ENCODE measurements around the gene HNRNPH1. TPM values are rescaled to one million over a fixed set of nuclear protein-coding genes. Genes with fewer than 3 reads are reported as not detected.

Gene HNRNPH1
- total RNA-seq, 1 donor from 2014 or later, result 430 TPM

- Histone ChIP-seq H3K27ac (ENCODE audit: low read depth, low read length) (peak overlapping the region; percentile 44), H3K36me3 (ENCODE audit: control insufficient read depth in 3 of 3, insufficient read depth in 3 of 3, low read length in 3 of 3) (peaks cover 50 to 67% (median 56%) of the 10 kb centered on the region in 3 donors), H3K4me3 (ENCODE audit: low read length in 3 of 3) (no peak overlapping the region), H3K4me1 (ENCODE audit: control insufficient read depth in 3 of 3, insufficient read depth in 3 of 3, low read length in 3 of 3) (peaks cover 37 to 45% (median 41%) of the 10 kb centered on the region in 3 donors), H3K9me3 (ENCODE audit: control insufficient read depth in 3 of 3, low read length in 3 of 3) (no peaks in the 10 kb centered on the region), H3K27me3 (ENCODE audit: control insufficient read depth in 3 of 3, insufficient read depth in 3 of 3, low read length in 3 of 3) (no peaks in the 10 kb centered on the region), H3K9ac (ENCODE audit: low read depth in 1 of 3, low read length in 3 of 3) (no peak overlapping the region)
Observed at GRCh38 chr5:179605026-179605833, 18.2 kb downstream of the HNRNPH1 start.

- Histone ChIP-seq H3K9ac (ENCODE audit: low read depth in 1 of 3, low read length in 3 of 3) (no peak overlapping the region), H3K4me3 (ENCODE audit: low read length in 3 of 3) (no peak overlapping the region), H3K36me3 (ENCODE audit: control insufficient read depth in 3 of 3, insufficient read depth in 3 of 3, low read length in 3 of 3) (peaks cover 58 to 73% (median 61%) of the 10 kb centered on the region in 3 donors), H3K27ac (ENCODE audit: low read depth, low read length) (no peak overlapping the region), H3K4me1 (ENCODE audit: control insufficient read depth in 3 of 3, insufficient read depth in 3 of 3, low read length in 3 of 3) (peaks cover 28 to 32% (median 29%) of the 10 kb centered on the region in 3 donors), H3K27me3 (ENCODE audit: control insufficient read depth in 3 of 3, insufficient read depth in 3 of 3, low read length in 3 of 3) (no peaks in the 10 kb centered on the region), H3K9me3 (ENCODE audit: control insufficient read depth in 3 of 3, low read length in 3 of 3) (no peaks in the 10 kb centered on the region)
Observed at GRCh38 chr5:179603308-179603707, 20.2 kb downstream of the HNRNPH1 start.

DNA sequence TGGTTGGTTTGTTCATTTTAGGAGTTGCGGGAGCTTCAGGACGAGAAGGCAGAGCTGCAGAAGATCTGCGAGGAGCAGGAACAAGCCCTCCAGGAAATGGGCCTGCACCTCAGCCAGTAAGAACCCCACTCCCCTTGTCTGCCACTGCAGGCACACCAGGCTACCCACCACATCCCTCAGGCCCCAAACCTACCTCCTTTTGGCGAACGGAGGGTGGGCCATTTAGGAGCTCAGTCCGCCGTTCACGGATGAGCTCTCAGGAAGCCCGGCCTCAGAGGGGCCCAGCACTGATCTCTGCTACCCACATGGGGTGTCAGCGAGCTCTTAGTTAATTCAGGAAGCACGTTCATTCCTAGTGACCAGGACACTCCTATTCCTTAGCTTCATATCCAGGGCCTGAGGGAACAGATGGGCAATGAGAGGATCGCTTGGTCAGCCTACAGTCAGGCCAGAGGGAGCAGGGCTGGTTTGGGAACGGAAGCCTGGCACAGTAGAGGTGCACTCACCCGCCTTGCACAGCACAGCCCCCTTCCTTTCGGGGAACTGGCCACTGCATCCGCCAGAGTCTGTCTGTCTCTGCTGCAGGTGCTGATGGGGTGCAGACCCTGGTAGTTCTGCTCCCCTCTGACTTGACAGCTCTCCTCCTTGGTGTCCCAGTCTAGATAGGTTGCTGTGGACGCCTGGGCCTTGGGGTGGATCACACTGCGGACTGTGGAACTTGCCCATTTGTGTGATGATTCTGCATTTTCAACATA, 21.4 kb downstream of the HNRNPH1 start:
- Histone ChIP-seq H3K4me1 (ENCODE audit: control insufficient read depth in 3 of 3, insufficient read depth in 3 of 3, low read length in 3 of 3) (peaks cover 16 to 19% (median 17%) of the 10 kb centered on the region in 3 donors), H3K27ac (ENCODE audit: low read depth, low read length) (no peak overlapping the region), H3K27me3 (ENCODE audit: control insufficient read depth in 3 of 3, insufficient read depth in 3 of 3, low read length in 3 of 3) (no peaks in the 10 kb centered on the region), H3K4me3 (ENCODE audit: low read length in 3 of 3) (no peak overlapping the region), H3K9ac (ENCODE audit: low read depth in 1 of 3, low read length in 3 of 3) (no peak overlapping the region), H3K36me3 (ENCODE audit: control insufficient read depth in 3 of 3, insufficient read depth in 3 of 3, low read length in 3 of 3) (peaks cover 54 to 74% (median 64%) of the 10 kb centered on the region in 3 donors), H3K9me3 (ENCODE audit: control insufficient read depth in 3 of 3, low read length in 3 of 3) (no peaks in the 10 kb centered on the region)

DNA sequence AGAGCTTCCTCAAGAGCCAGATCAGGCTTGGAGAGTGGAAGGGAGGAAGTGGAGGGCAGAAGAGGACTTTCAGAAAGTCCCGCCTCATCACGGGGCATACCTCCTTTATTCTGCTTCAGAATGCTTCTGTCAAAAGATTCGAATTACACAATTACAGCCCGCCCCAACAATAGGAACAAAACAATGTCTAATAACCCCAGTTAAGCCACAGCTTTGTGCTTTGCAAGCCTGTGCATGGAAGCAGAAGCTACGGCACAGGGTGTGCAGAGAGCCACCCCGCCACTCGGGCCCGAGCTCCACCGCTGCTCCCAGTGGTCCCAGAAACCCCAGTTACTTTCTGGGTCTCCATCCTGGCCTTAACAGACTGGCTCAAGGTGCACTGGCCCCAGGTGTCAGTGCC, 23.5 kb downstream of the HNRNPH1 start:
- Histone ChIP-seq H3K27ac (ENCODE audit: low read depth, low read length) (no peak overlapping the region), H3K27me3 (ENCODE audit: control insufficient read depth in 3 of 3, insufficient read depth in 3 of 3, low read length in 3 of 3) (no peaks in the 10 kb centered on the region), H3K9me3 (ENCODE audit: control insufficient read depth in 3 of 3, low read length in 3 of 3) (no peaks in the 10 kb centered on the region), H3K36me3 (ENCODE audit: control insufficient read depth in 3 of 3, insufficient read depth in 3 of 3, low read length in 3 of 3) (peaks cover 45 to 67% (median 60%) of the 10 kb centered on the region in 3 donors), H3K9ac (ENCODE audit: low read depth in 1 of 3, low read length in 3 of 3) (no peak overlapping the region), H3K4me3 (ENCODE audit: low read length in 3 of 3) (no peak overlapping the region), H3K4me1 (ENCODE audit: control insufficient read depth in 3 of 3, insufficient read depth in 3 of 3, low read length in 3 of 3) (no peaks in the 10 kb centered on the region)

DNA sequence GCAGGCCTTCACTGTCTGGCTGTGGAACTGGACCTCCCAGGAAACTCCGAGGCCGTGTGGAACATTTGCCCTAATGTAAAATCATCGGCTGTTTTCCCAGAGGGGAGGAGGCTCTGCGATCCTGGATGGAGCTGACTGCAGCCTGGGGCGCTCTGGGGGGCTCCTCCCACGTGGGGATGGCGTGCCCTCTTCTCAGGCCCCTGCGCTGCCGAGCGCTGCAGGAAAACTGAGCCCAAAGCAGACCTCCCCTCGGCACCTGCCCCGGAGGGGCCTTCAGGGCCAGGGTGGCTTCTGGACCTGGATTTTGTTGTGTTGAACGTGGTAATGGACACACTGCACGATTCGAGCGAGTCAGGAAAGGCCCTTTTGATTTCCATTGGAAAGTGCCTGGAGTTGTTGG, 23.9 kb downstream of the HNRNPH1 start:
- H3K27me3 ChIP-seq (ENCODE audit: control insufficient read depth in 3 of 3, insufficient read depth in 3 of 3, low read length in 3 of 3), result no peaks in the 10 kb centered on the region
- no peaks in the 10 kb centered on the region for H3K9me3 ChIP-seq (ENCODE audit: control insufficient read depth in 3 of 3, low read length in 3 of 3)
- no peak overlapping the region for H3K27ac ChIP-seq (ENCODE audit: low read depth, low read length)
- H3K36me3 ChIP-seq (ENCODE audit: control insufficient read depth in 3 of 3, insufficient read depth in 3 of 3, low read length in 3 of 3), result peaks cover 49 to 71% (median 63%) of the 10 kb centered on the region in 3 donors
- no peak overlapping the region for H3K4me3 ChIP-seq (ENCODE audit: low read length in 3 of 3)
- H3K9ac ChIP-seq (ENCODE audit: low read depth in 1 of 3, low read length in 3 of 3), result no peak overlapping the region
- H3K4me1 ChIP-seq (ENCODE audit: control insufficient read depth in 3 of 3, insufficient read depth in 3 of 3, low read length in 3 of 3), result no peaks in the 10 kb centered on the region

- Histone ChIP-seq H3K27me3 (ENCODE audit: control insufficient read depth in 3 of 3, insufficient read depth in 3 of 3, low read length in 3 of 3) (no peaks in the 10 kb centered on the region), H3K4me1 (ENCODE audit: control insufficient read depth in 3 of 3, insufficient read depth in 3 of 3, low read length in 3 of 3) (no peaks in the 10 kb centered on the region), H3K9ac (ENCODE audit: low read depth in 1 of 3, low read length in 3 of 3) (peak overlapping the region in 1 of 3 donors; percentile 33), H3K27ac (ENCODE audit: low read depth, low read length) (no peak overlapping the region), H3K4me3 (ENCODE audit: low read length in 3 of 3) (no peak overlapping the region), H3K9me3 (ENCODE audit: control insufficient read depth in 3 of 3, low read length in 3 of 3) (no peaks in the 10 kb centered on the region), H3K36me3 (ENCODE audit: control insufficient read depth in 3 of 3, insufficient read depth in 3 of 3, low read length in 3 of 3) (peaks cover 52 to 67% (median 63%) of the 10 kb centered on the region in 3 donors)
Observed at GRCh38 chr5:179599100-179599499, 24.4 kb downstream of the HNRNPH1 start.

DNA sequence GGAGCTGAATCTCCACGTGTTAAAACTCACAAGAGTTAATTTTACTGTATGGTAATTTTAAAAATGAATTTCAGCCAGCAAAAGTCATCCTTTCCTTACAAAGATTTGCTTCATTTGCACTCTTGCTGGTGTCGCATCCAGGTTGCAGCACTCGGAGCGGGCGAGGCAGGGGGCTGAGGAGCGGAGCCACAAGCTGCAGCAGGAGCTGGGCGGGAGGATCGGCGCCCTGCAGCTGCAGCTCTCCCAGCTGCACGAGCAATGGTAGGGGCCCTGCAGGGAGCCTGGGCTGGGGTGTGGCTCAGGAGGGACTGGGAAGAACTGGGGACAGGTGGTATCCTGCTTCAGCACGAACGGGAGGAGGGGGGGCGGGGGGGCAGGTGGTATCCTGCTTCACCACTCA, 27.1 kb downstream of the HNRNPH1 start:
- H3K36me3 ChIP-seq (ENCODE audit: control insufficient read depth in 3 of 3, insufficient read depth in 3 of 3, low read length in 3 of 3), result peaks cover 53 to 69% (median 61%) of the 10 kb centered on the region in 3 donors
- H3K27me3 ChIP-seq (ENCODE audit: control insufficient read depth in 3 of 3, insufficient read depth in 3 of 3, low read length in 3 of 3), result no peaks in the 10 kb centered on the region
- no peaks in the 10 kb centered on the region for H3K9me3 ChIP-seq (ENCODE audit: control insufficient read depth in 3 of 3, low read length in 3 of 3)
- no peaks in the 10 kb centered on the region for H3K4me1 ChIP-seq (ENCODE audit: control insufficient read depth in 3 of 3, insufficient read depth in 3 of 3, low read length in 3 of 3)
- no peak overlapping the region for H3K27ac ChIP-seq (ENCODE audit: low read depth, low read length)
- no peak overlapping the region for H3K9ac ChIP-seq (ENCODE audit: low read depth in 1 of 3, low read length in 3 of 3)
- no peak overlapping the region for H3K4me3 ChIP-seq (ENCODE audit: low read length in 3 of 3)

DNA sequence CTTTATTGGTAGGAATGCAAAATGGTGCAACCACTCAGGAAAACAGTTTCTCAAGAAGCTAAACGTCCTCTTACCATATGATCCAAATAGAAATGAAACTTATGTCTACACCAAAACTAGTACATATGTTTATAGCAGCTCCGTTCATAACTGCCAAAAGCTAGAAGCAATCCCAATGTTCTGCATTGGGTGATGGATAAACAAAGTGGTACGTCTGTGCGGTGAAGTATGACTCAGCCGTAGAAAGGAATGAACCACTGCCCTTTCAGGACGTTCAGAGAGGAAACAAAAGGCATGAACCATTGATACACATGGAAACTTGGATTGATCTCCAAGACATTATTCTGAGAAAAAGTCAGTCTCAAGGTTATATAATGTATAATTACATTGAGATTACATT, 27.6 kb downstream of the HNRNPH1 start:
- Histone ChIP-seq H3K9me3 (ENCODE audit: control insufficient read depth in 3 of 3, low read length in 3 of 3) (no peaks in the 10 kb centered on the region), H3K4me1 (ENCODE audit: control insufficient read depth in 3 of 3, insufficient read depth in 3 of 3, low read length in 3 of 3) (no peaks in the 10 kb centered on the region), H3K27me3 (ENCODE audit: control insufficient read depth in 3 of 3, insufficient read depth in 3 of 3, low read length in 3 of 3) (no peaks in the 10 kb centered on the region), H3K4me3 (ENCODE audit: low read length in 3 of 3) (no peak overlapping the region), H3K27ac (ENCODE audit: low read depth, low read length) (no peak overlapping the region), H3K36me3 (ENCODE audit: control insufficient read depth in 3 of 3, insufficient read depth in 3 of 3, low read length in 3 of 3) (peaks cover 53 to 69% (median 61%) of the 10 kb centered on the region in 3 donors), H3K9ac (ENCODE audit: low read depth in 1 of 3, low read length in 3 of 3) (no peak overlapping the region)

DNA sequence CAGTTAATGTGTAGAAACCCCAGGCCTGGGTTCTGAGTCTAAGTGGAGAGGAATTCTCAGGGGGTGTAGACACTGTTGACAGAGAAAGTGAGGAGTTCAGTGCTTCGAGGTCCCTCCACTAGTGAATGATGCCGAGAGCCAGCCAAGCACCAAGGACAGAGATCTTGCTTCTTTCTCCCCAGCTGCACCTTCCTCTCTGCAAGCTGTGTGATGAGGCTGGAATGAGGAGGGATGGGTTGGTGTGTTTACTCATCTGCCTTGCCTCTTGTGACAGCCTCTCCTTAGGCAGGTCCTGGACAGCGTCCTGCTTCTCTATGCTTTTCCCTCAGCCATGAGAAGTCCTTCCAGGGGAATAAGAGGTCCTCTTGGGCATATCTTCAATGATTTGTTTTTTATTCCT, 35.3 kb downstream of the HNRNPH1 start:
- Histone ChIP-seq H3K9me3 (ENCODE audit: control insufficient read depth in 3 of 3, low read length in 3 of 3) (no peaks in the 10 kb centered on the region), H3K4me3 (ENCODE audit: low read length in 3 of 3) (no peak overlapping the region), H3K4me1 (ENCODE audit: control insufficient read depth in 3 of 3, insufficient read depth in 3 of 3, low read length in 3 of 3) (no peaks in the 10 kb centered on the region), H3K27me3 (ENCODE audit: control insufficient read depth in 3 of 3, insufficient read depth in 3 of 3, low read length in 3 of 3) (no peaks in the 10 kb centered on the region), H3K36me3 (ENCODE audit: control insufficient read depth in 3 of 3, insufficient read depth in 3 of 3, low read length in 3 of 3) (peaks cover 40 to 52% (median 42%) of the 10 kb centered on the region in 3 donors), H3K9ac (ENCODE audit: low read depth in 1 of 3, low read length in 3 of 3) (no peak overlapping the region), H3K27ac (ENCODE audit: low read depth, low read length) (no peak overlapping the region)

DNA sequence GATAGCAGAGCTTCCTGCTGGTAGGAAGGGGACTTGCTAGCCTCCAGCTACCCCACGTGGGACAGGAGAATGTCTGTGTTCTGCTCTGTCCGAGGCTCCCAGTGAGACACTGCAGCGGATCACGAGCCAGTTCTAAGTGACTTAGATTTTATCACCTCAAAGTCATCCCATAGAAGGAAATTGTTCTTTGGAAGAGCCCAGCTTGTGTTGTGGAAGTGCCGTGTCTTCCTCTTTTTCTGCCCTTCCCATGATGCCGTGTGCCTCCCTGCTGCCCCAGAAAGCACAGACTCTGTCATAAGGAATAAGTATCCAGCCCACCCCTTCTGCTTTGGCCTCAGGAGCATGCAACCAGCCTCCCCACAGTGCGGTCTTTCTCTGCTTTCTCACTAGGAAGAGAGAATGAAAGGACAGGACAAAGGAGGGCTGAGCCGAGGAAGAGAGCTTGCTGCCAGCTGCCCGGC, 37.5 kb downstream of the HNRNPH1 start:
- no peak overlapping the region for H3K27ac ChIP-seq (ENCODE audit: low read depth, low read length)
- no peaks in the 10 kb centered on the region for H3K4me1 ChIP-seq (ENCODE audit: control insufficient read depth in 3 of 3, insufficient read depth in 3 of 3, low read length in 3 of 3)
- H3K9me3 ChIP-seq (ENCODE audit: control insufficient read depth in 3 of 3, low read length in 3 of 3), result no peaks in the 10 kb centered on the region
- no peak overlapping the region for H3K9ac ChIP-seq (ENCODE audit: low read depth in 1 of 3, low read length in 3 of 3)
- no peaks in the 10 kb centered on the region for H3K27me3 ChIP-seq (ENCODE audit: control insufficient read depth in 3 of 3, insufficient read depth in 3 of 3, low read length in 3 of 3)
- H3K4me3 ChIP-seq (ENCODE audit: low read length in 3 of 3), result no peak overlapping the region
- H3K36me3 ChIP-seq (ENCODE audit: control insufficient read depth in 3 of 3, insufficient read depth in 3 of 3, low read length in 3 of 3), result peaks cover 39 to 54% (median 42%) of the 10 kb centered on the region in 3 donors
